ENCODE data around the gene KDM4C. TPM values are rescaled to one million over a fixed set of nuclear protein-coding genes. Genes with fewer than 3 reads are reported as not detected.

The KDM4C gene
- total RNA-seq, 1 experiment from 2014 or later: 7.1 TPM

- Histone ChIP-seq H3K36me3 (ENCODE audit: control insufficient read depth, insufficient read depth, low read length) (no peaks in the 10 kb centered on the region), H3K9me3 (ENCODE audit: control insufficient read depth, insufficient read depth, low read depth, low read length) (no peaks in the 10 kb centered on the region), H3K4me3 (ENCODE audit: low read depth in 2 of 2, low read length in 2 of 2) (no peak overlapping the region), H3K27me3 (ENCODE audit: control insufficient read depth, insufficient read depth, low read length) (no peaks in the 10 kb centered on the region), H3K4me1 (ENCODE audit: control insufficient read depth, insufficient read depth, low read length) (no peaks in the 10 kb centered on the region), H3K27ac (ENCODE audit: low read length) (no peak overlapping the region)
- no peak for TF ChIP-seq CTCF (IDR thresholded peaks at IDR 0.05)
- no peak for TF ChIP-seq REST (IDR thresholded peaks at IDR 0.05; ENCODE audit: insufficient read depth in 1 of 2, low read depth in 2 of 2, low read length in 1 of 2)
- no peak for TF ChIP-seq POLR2AphosphoS5 (IDR thresholded peaks at IDR 0.05; ENCODE audit: low read depth, low read length)
- TF ChIP-seq SIN3A (IDR thresholded peaks at IDR 0.05; ENCODE audit: borderline replicate concordance, insufficient read depth, low read depth, low read length): no peak
- no peak for TF ChIP-seq TCF7L2 (IDR thresholded peaks at IDR 0.05; ENCODE audit: low read depth, low read length)
- ChIA-PET POLR2A (no interaction called here), CTCF (no interaction called here)
- BruUV-seq (replicated peaks): no TSS peak
- in situ Hi-C loops (cut with HindIII; ENCODE audit: low pct_unique_long_range_greater_than_20kb, low sequenced_read_pairs): no loop called here
- ATAC-seq (no peak), DNase-seq (ENCODE audit: low read depth, low spot score) (no peak)
- intact Hi-C loops (cut with micrococcal nuclease; ENCODE audit: unreplicated experiment): no loop called here
Measured at GRCh38 chr9:7129391-7129790, 371.6 kb downstream of the KDM4C start.

GRCh38 chr9:7130266-7130820, 372.6 kb downstream of the KDM4C start:
- H3K27me3 ChIP-seq (ENCODE audit: control insufficient read depth, insufficient read depth, low read length): no peaks in the 10 kb centered on the region
- H3K4me3 ChIP-seq (ENCODE audit: low read depth in 2 of 2, low read length in 2 of 2): no peak overlapping the region
- no peaks in the 10 kb centered on the region for H3K4me1 ChIP-seq (ENCODE audit: control insufficient read depth, insufficient read depth, low read length)
- H3K9me3 ChIP-seq (ENCODE audit: control insufficient read depth, insufficient read depth, low read depth, low read length): no peaks in the 10 kb centered on the region
- intact Hi-C loops (cut with micrococcal nuclease; ENCODE audit: unreplicated experiment): no loop called here
- ChIA-PET POLR2A (no interaction called here), CTCF (no interaction called here)
- no peaks in the 10 kb centered on the region for H3K36me3 ChIP-seq (ENCODE audit: control insufficient read depth, insufficient read depth, low read length)
- ATAC-seq (no peak), DNase-seq (ENCODE audit: low read depth, low spot score) (no peak)
- no peak for TF ChIP-seq REST (IDR thresholded peaks at IDR 0.05; ENCODE audit: insufficient read depth in 1 of 2, low read depth in 2 of 2, low read length in 1 of 2)
- no peak for TF ChIP-seq CTCF (IDR thresholded peaks at IDR 0.05)
- TF ChIP-seq SIN3A (IDR thresholded peaks at IDR 0.05; ENCODE audit: borderline replicate concordance, insufficient read depth, low read depth, low read length): no peak
- no peak for TF ChIP-seq TCF7L2 (IDR thresholded peaks at IDR 0.05; ENCODE audit: low read depth, low read length)
- in situ Hi-C loops (cut with HindIII; ENCODE audit: low pct_unique_long_range_greater_than_20kb, low sequenced_read_pairs): no loop called here
- no TSS peak for BruUV-seq (replicated peaks)
- H3K27ac ChIP-seq (ENCODE audit: low read length): no peak overlapping the region
